Measurements from ENCODE around the gene ATP13A4.
A peak's percentile ranks its signal among the peaks of the same experiment; 100 is the strongest.

The ATP13A4 gene

GRCh38 chr3:193592841-193593667 is 38.4 kb upstream of the ATP13A4 start, which contains the start of gene OPA1:
TSS of gene OPA1 (plus strand) at chr3:193593208. CDS start at chr3:193593378, 170 bp downstream.
- H3K4me2 ChIP-seq (ENCODE audit: low read length): peak within 1 kb of the TSS; percentile 84
- peaks cover 61% of the 10 kb centered on the region for H3K79me2 ChIP-seq (ENCODE audit: control insufficient read depth, low read length)
- H4K20me1 ChIP-seq (ENCODE audit: control insufficient read depth, insufficient read depth, low read depth, low read length): peaks cover 4% of the 10 kb centered on the region; the same call in 1 of the 2 replicates
- no peaks in the 10 kb centered on the region for H3K27me3 ChIP-seq (ENCODE audit: control insufficient read depth, low read length)
- no peaks in the 10 kb centered on the region for H3K9me2 ChIP-seq (replicated peaks; ENCODE audit: control insufficient read depth, low read length)
- H3K9me3 ChIP-seq (ENCODE audit: control insufficient read depth, insufficient read depth, low read length): no peaks in the 10 kb centered on the region
- peaks cover 15% of the 10 kb centered on the region for H3K36me3 ChIP-seq (ENCODE audit: control insufficient read depth, low read length)
- TF ChIP-seq CTCF (IDR thresholded peaks at IDR 0.05; ENCODE audit: low read depth, low read length, poor library complexity, severe bottlenecking): peak; percentile 16
- TF ChIP-seq EZH2phosphoT487 (IDR thresholded peaks at IDR 0.05; ENCODE audit: borderline replicate concordance, low read length): no peak
- peak within 1 kb of the TSS; percentile 90 for H3K4me3 ChIP-seq (ENCODE audit: low read length)
- H3K4me1 ChIP-seq (ENCODE audit: control insufficient read depth, low read length): peaks cover 24% of the 10 kb centered on the region
- no peaks in the 10 kb centered on the region for H3F3A ChIP-seq (ENCODE audit: control insufficient read depth, insufficient read depth)
- peak within 1 kb of the TSS; percentile 12; the same call in 1 of the 2 replicates for H3K27ac ChIP-seq (ENCODE audit: low read depth, low read length)

GRCh38 chr3:193590088-193590856 is 35.6 kb upstream of the ATP13A4 start:
- no peak overlapping the region for H3K4me2 ChIP-seq (ENCODE audit: low read length)
- no peaks in the 10 kb centered on the region for H3K9me3 ChIP-seq (ENCODE audit: control insufficient read depth, insufficient read depth, low read length)
- peaks cover 34% of the 10 kb centered on the region for H3K79me2 ChIP-seq (ENCODE audit: control insufficient read depth, low read length)
- TF ChIP-seq CTCF (IDR thresholded peaks at IDR 0.05; ENCODE audit: low read depth, low read length, poor library complexity, severe bottlenecking) (no peak), EZH2phosphoT487 (IDR thresholded peaks at IDR 0.05; ENCODE audit: borderline replicate concordance, low read length) (no peak)
- no peaks in the 10 kb centered on the region for H3K27me3 ChIP-seq (ENCODE audit: control insufficient read depth, low read length)
- no peak overlapping the region for H3K27ac ChIP-seq (ENCODE audit: low read depth, low read length)
- H3K9me2 ChIP-seq (replicated peaks; ENCODE audit: control insufficient read depth, low read length): no peaks in the 10 kb centered on the region
- H3K4me3 ChIP-seq (ENCODE audit: low read length): no peak overlapping the region
- no peaks in the 10 kb centered on the region for H4K20me1 ChIP-seq (ENCODE audit: control insufficient read depth, insufficient read depth, low read depth, low read length)
- no peaks in the 10 kb centered on the region; the same call in 1 of the 2 replicates for H3K36me3 ChIP-seq (ENCODE audit: control insufficient read depth, low read length)
- peaks cover 21% of the 10 kb centered on the region for H3K4me1 ChIP-seq (ENCODE audit: control insufficient read depth, low read length)
- H3F3A ChIP-seq (ENCODE audit: control insufficient read depth, insufficient read depth): no peaks in the 10 kb centered on the region

- no peak for TF ChIP-seq EZH2phosphoT487 (IDR thresholded peaks at IDR 0.05; ENCODE audit: borderline replicate concordance, low read length)
- no peak for TF ChIP-seq CTCF (IDR thresholded peaks at IDR 0.05; ENCODE audit: low read depth, low read length, poor library complexity, severe bottlenecking)
- H3K79me2 ChIP-seq (ENCODE audit: control insufficient read depth, low read length): peaks cover 27% of the 10 kb centered on the region
Observed at GRCh38 chr3:193589616-193590015, 34.9 kb upstream of the ATP13A4 start.

More at GRCh38 chr3:193589616-193590015, 34.9 kb upstream of the ATP13A4 start:
- no peaks in the 10 kb centered on the region for H3F3A ChIP-seq (ENCODE audit: control insufficient read depth, insufficient read depth)
- peaks cover 16% of the 10 kb centered on the region for H3K4me1 ChIP-seq (ENCODE audit: control insufficient read depth, low read length)
- H4K20me1 ChIP-seq (ENCODE audit: control insufficient read depth, insufficient read depth, low read depth, low read length): no peaks in the 10 kb centered on the region
- H3K36me3 ChIP-seq (ENCODE audit: control insufficient read depth, low read length): no peaks in the 10 kb centered on the region
- H3K27ac ChIP-seq (ENCODE audit: low read depth, low read length): no peak overlapping the region
- no peaks in the 10 kb centered on the region for H3K27me3 ChIP-seq (ENCODE audit: control insufficient read depth, low read length)
- H3K9me3 ChIP-seq (ENCODE audit: control insufficient read depth, insufficient read depth, low read length): no peaks in the 10 kb centered on the region
- no peak overlapping the region for H3K4me3 ChIP-seq (ENCODE audit: low read length)
- H3K4me2 ChIP-seq (ENCODE audit: low read length): no peak overlapping the region
- H3K9me2 ChIP-seq (replicated peaks; ENCODE audit: control insufficient read depth, low read length): no peaks in the 10 kb centered on the region
